Measurements from ENCODE around the gene ZDHHC3.

GRCh38 chr3:44991326-44991725 lies 15.4 kb upstream of the ZDHHC3 start:
- no peak for TF ChIP-seq GATA3 (IDR thresholded peaks at IDR 0.05; ENCODE audit: low read depth, low read length)
- no peak for TF ChIP-seq GATA2 (IDR thresholded peaks at IDR 0.05; ENCODE audit: low read depth, low read length)
